Transverse colon (tissue), 3 donors: ENCODE data around the gene SLC25A23.

Experiments used
- EP300 ChIP-seq: sonication (generic); formaldehyde crosslinking; IDR thresholded peaks from one replicate; pipeline ENCODE4 v1.6.1; 2017; ENCODE audit warnings: antibody characterized with exemption, low read depth
- TF ChIP-seq, protein P1 (sequence below), 5 experiments: fragments of 200-600 bp in 3 of 5; fragments of 450-650 bp in 2 of 5; sonication (generic) in 3 of 5; IDR thresholded peaks; 1 replicate in 2 of 5; 2 replicates in 3 of 5; pipeline ENCODE4 v1.5.1; 2016 to 2017; ENCODE audit warnings: antibody characterized with exemption in 5 of 5, inconsistent platforms in 3 of 5, mild to moderate bottlenecking in 2 of 5, moderate library complexity in 1 of 5

GRCh38 chr19:6431891-6432290, 27.7 kb downstream of the SLC25A23 start:
- TF ChIP-seq, protein P1, sequence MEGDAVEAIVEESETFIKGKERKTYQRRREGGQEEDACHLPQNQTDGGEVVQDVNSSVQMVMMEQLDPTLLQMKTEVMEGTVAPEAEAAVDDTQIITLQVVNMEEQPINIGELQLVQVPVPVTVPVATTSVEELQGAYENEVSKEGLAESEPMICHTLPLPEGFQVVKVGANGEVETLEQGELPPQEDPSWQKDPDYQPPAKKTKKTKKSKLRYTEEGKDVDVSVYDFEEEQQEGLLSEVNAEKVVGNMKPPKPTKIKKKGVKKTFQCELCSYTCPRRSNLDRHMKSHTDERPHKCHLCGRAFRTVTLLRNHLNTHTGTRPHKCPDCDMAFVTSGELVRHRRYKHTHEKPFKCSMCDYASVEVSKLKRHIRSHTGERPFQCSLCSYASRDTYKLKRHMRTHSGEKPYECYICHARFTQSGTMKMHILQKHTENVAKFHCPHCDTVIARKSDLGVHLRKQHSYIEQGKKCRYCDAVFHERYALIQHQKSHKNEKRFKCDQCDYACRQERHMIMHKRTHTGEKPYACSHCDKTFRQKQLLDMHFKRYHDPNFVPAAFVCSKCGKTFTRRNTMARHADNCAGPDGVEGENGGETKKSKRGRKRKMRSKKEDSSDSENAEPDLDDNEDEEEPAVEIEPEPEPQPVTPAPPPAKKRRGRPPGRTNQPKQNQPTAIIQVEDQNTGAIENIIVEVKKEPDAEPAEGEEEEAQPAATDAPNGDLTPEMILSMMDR (IDR thresholded peaks at IDR 0.05): no peak
- TF ChIP-seq EP300: no peak
